OCI-LY7 (cell line): ENCODE measurements around the gene BTC. TPM values are rescaled to one million over a fixed set of nuclear protein-coding genes. Genes with fewer than 3 reads are reported as not detected.

Source experiments
- BruUV-seq: library from RNA; stranded (reverse); fragments of 400-500 nt; replicated peaks from 2 replicates; lab custom pipeline; 2021; lab: Mats Ljungman, UMichigan
- CTCF ChIA-PET: fragments of 300-600 bp; sonication (Branson Sonifier 250); formaldehyde crosslinking; loops from one replicate; lab custom pipeline; 2022; ENCODE audit warnings: antibody characterized with exemption; ENCODE audit not compliant: unreplicated experiment; lab: Charles Lee
- POLR2A ChIA-PET: fragments of 300-600 bp; sonication (Branson Sonifier 250); formaldehyde crosslinking; loops from one replicate; lab custom pipeline; 2022; ENCODE audit warnings: antibody characterized with exemption; lab: Charles Lee
- DNase-seq: peaks from one replicate; pipeline ENCODE4 v3.0.0-alpha.2; 2015; ENCODE audit warnings: low spot score
- H2AFZ ChIP-seq: fragments of 200-600 bp; sonication (generic), shearing (Covaris generic); 2 replicates; pipeline ENCODE4 v1.6.1; 2014; ENCODE audit warnings: mild to moderate bottlenecking, antibody characterized with exemption, low read length, moderate library complexity
- H3K27ac ChIP-seq: fragments of 200-600 bp; sonication (generic); 2 replicates; pipeline ENCODE4 v1.5.1; 2014; ENCODE audit warnings: mixed run types, low read depth, mild to moderate bottlenecking, moderate library complexity, low read length, inconsistent platforms; ENCODE audit not compliant: poor library complexity, severe bottlenecking
- H3K36me3 ChIP-seq: fragments of 200-600 bp; sonication (generic); 2 replicates; pipeline ENCODE4 v1.6.1; 2014; ENCODE audit warnings: mild to moderate bottlenecking, antibody characterized with exemption, low read length, moderate library complexity, mixed read lengths; ENCODE audit not compliant: insufficient read depth
- H3K4me1 ChIP-seq: fragments of 200-600 bp; sonication (generic); 2 replicates; pipeline ENCODE4 v1.5.1; 2014; ENCODE audit warnings: mild to moderate bottlenecking, low read length; ENCODE audit not compliant: insufficient read depth, poor library complexity, severe bottlenecking
- H3K4me2 ChIP-seq: fragments of 200-600 bp; sonication (generic); 2 replicates; pipeline ENCODE4 v1.6.1; 2014; ENCODE audit warnings: mild to moderate bottlenecking, low read length
- H3K4me3 ChIP-seq: fragments of 200-600 bp; sonication (generic); 2 replicates; pipeline ENCODE4 v1.5.1; 2014; ENCODE audit warnings: mild to moderate bottlenecking, low read depth, low read length; ENCODE audit not compliant: poor library complexity, severe bottlenecking
- H3K79me2 ChIP-seq: fragments of 200-600 bp; sonication (generic); 2 replicates; pipeline ENCODE4 v1.6.1; 2016; ENCODE audit warnings: low read depth, mild to moderate bottlenecking, low read length, moderate library complexity, mixed read lengths; ENCODE audit not compliant: insufficient read depth
- H3K9me2 ChIP-seq: fragments of 200-600 bp; sonication (generic); 2 replicates; pipeline ENCODE4 v1.6.1; 2016; ENCODE audit warnings: mild to moderate bottlenecking, low read length, mixed read lengths; ENCODE audit not compliant: insufficient read depth
- H3K9me3 ChIP-seq: fragments of 200-600 bp; sonication (generic); 2 replicates; pipeline ENCODE4 v1.6.1; 2014; ENCODE audit warnings: mild to moderate bottlenecking, mixed run types, low read length, mixed read lengths
- H4K20me1 ChIP-seq: fragments of 200-600 bp; sonication (generic); 2 replicates; pipeline ENCODE4 v1.6.1; 2014; ENCODE audit warnings: mild to moderate bottlenecking, antibody characterized with exemption, low read length, moderate library complexity, mixed read lengths; ENCODE audit not compliant: insufficient read depth
- CTCF ChIP-seq: fragments of 200-600 bp; sonication (generic); conservative IDR thresholded peaks from 2 replicates; pipeline ENCODE4 v1.5.1; 2014; ENCODE audit warnings: mild to moderate bottlenecking, antibody characterized with exemption, low read length, moderate library complexity, mixed read lengths
- EZH2phosphoT487 ChIP-seq: fragments of 200-600 bp; sonication (generic); IDR thresholded peaks from 2 replicates; pipeline ENCODE4 v1.6.1; 2018; ENCODE audit warnings: low read depth, borderline replicate concordance, mild to moderate bottlenecking, mixed run types, antibody characterized with exemption, low read length, moderate library complexity, mixed read lengths
- intact Hi-C: fragments of 100-400 bp; cut with micrococcal nuclease; formaldehyde crosslinking; loops from one replicate; pipeline ENCODE4 v1.10.0; 2022; ENCODE audit not compliant: unreplicated experiment
- total RNA-seq, 2 experiments: library from RNA; depleted of rRNA in 1 of 2; stranded (reverse); fragments of >200 nt in 1 of 2; shearing (Covaris generic) in 1 of 2; gene quantifications; 2 replicates each; pipeline ENCODE4 v1.2.3, GENCODE V29; 2014 to 2022

The BTC gene
- total RNA-seq, 2 experiments from 2014 or later = not detected

GRCh38 chr4:74777531-74777930 lies 16.8 kb downstream of the BTC start:
- Histone ChIP-seq H4K20me1 (no peaks in the 10 kb centered on the region), H3K9me3 (no peaks in the 10 kb centered on the region), H3K27ac (no peak overlapping the region), H3K9me2 (no peaks in the 10 kb centered on the region), H3K4me1 (no peaks in the 10 kb centered on the region), H2AFZ (no peak overlapping the region), H3K4me3 (no peak overlapping the region), H3K36me3 (no peaks in the 10 kb centered on the region), H3K4me2 (no peak overlapping the region), H3K79me2 (no peaks in the 10 kb centered on the region)
- TF ChIP-seq EZH2phosphoT487 (no peak), CTCF (no peak)
- CTCF ChIA-PET = no interaction called here
- DNase-seq = no peak
- BruUV-seq = no TSS peak
- POLR2A ChIA-PET = no interaction called here
- intact Hi-C loops = no loop called here

DNA sequence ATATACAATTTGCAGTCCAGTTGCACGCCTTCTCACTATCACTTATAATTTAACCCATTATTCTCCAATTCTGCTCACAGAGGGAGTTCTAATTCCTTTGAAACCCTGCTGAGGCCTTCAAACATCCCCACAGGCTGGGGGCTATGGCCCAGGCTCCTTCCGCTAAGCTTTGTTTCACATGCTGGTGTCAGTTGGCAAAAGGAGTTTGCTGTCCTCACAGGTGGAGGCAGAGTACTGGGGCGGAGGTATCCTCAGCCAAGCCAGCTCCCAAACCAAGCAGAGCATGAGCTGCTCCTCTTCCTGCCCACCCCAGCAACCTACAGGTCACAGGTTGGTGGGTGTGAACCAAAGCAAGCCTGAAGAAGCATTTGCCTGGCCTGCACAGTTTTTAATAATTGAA lies 21.5 kb downstream of the BTC start:
- POLR2A ChIA-PET = no interaction called here
- H2AFZ ChIP-seq = no peak overlapping the region
- H3K9me2 ChIP-seq = no peaks in the 10 kb centered on the region
- H3K4me3 ChIP-seq = no peak overlapping the region
- H3K4me1 ChIP-seq = no peaks in the 10 kb centered on the region
- no peaks in the 10 kb centered on the region for H3K79me2 ChIP-seq
- H3K4me2 ChIP-seq = no peak overlapping the region
- no peak for DNase-seq
- no peaks in the 10 kb centered on the region for H3K36me3 ChIP-seq
- H4K20me1 ChIP-seq = no peaks in the 10 kb centered on the region
- TF ChIP-seq CTCF = no peak
- TF ChIP-seq EZH2phosphoT487 = no peak
- intact Hi-C loops = no loop called here
- no TSS peak for BruUV-seq
- H3K27ac ChIP-seq = no peak overlapping the region
- CTCF ChIA-PET = no interaction called here
- H3K9me3 ChIP-seq = no peaks in the 10 kb centered on the region

DNA sequence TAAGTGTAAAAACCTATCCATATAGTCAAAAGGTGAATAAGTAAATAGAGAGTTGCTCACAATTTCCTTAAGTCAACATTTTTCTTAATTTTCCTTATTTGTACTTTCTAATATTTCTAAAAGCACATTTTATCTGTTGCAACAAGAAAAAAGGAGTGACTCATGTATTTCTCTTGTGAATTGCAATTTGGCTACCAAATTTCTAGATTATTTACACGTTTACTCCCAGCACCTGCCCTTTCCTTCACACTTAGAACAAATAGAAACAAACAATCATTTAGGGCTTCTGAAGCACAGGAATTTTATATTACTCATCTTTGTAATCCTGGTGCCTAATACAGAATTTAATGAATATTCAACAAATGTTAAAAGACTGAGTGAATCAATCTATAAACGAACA lies 22.2 kb downstream of the BTC start:
- Histone ChIP-seq H3K9me3 (no peaks in the 10 kb centered on the region), H3K9me2 (no peaks in the 10 kb centered on the region), H4K20me1 (no peaks in the 10 kb centered on the region), H3K4me3 (no peak overlapping the region), H2AFZ (no peak overlapping the region), H3K27ac (no peak overlapping the region), H3K4me2 (no peak overlapping the region), H3K36me3 (no peaks in the 10 kb centered on the region), H3K79me2 (no peaks in the 10 kb centered on the region), H3K4me1 (no peaks in the 10 kb centered on the region)
- intact Hi-C loops = no loop called here
- ChIA-PET POLR2A (no interaction called here), CTCF (no interaction called here)
- TF ChIP-seq CTCF (no peak), EZH2phosphoT487 (no peak)
- BruUV-seq = no TSS peak
- DNase-seq = no peak
